SU-DHL-6 (cell line): ENCODE measurements around the gene CASK.
"Not testable (repeated sequence)": the region's sequence is repeated elsewhere in the genome, so short reads cannot be mapped to it uniquely, and the experiment has no call there.

Experiments used
- H2AFZ ChIP-seq: fragments of 200-600 bp; sonication (generic); 2 replicates; pipeline ENCODE4 v1.6.1; 2014; ENCODE audit warnings: low read depth, mild to moderate bottlenecking, moderate library complexity, mixed read lengths, antibody characterized with exemption, low read length; ENCODE audit not compliant: severe bottlenecking
- H3F3A ChIP-seq: fragments of 200-600 bp; shearing (Covaris generic); 2 replicates; pipeline ENCODE4 v1.6.0; 2016; ENCODE audit warnings: antibody characterized with exemption, mild to moderate bottlenecking; ENCODE audit not compliant: insufficient read depth
- H3K27ac ChIP-seq: fragments of 200-600 bp; sonication (generic); 2 replicates; pipeline ENCODE4 v1.5.1; 2016; ENCODE audit warnings: low read depth, mild to moderate bottlenecking, low read length, moderate library complexity, mixed read lengths
- H3K27me3 ChIP-seq: fragments of 200-600 bp; sonication (generic), shearing (Covaris generic); 2 replicates; pipeline ENCODE4 v1.6.0; 2014; ENCODE audit warnings: mild to moderate bottlenecking, low read length
- H3K36me3 ChIP-seq: fragments of 200-600 bp; sonication (generic); 2 replicates; pipeline ENCODE4 v1.6.1; 2014; ENCODE audit warnings: mild to moderate bottlenecking, low read length, mixed read lengths
- H3K4me2 ChIP-seq: fragments of 300-600, 200-600 bp; shearing (Covaris generic), sonication (generic); 2 replicates; pipeline ENCODE4 v1.6.0; 2014; ENCODE audit warnings: low read length, low read depth, mild to moderate bottlenecking; ENCODE audit not compliant: poor library complexity, severe bottlenecking
- H3K4me3 ChIP-seq: fragments of 200-600 bp; sonication (generic); 2 replicates; pipeline ENCODE4 v1.5.1; 2014; ENCODE audit warnings: antibody characterized with exemption, low read length, mild to moderate bottlenecking, mixed read lengths; ENCODE audit not compliant: insufficient read depth, poor library complexity, severe bottlenecking
- H3K79me2 ChIP-seq: fragments of 200-600 bp; sonication (generic); 2 replicates; pipeline ENCODE4 v1.6.1; 2014; ENCODE audit warnings: mild to moderate bottlenecking, low read length, moderate library complexity; ENCODE audit not compliant: insufficient read depth
- H3K9ac ChIP-seq: fragments of 200-600 bp; sonication (generic); 2 replicates; pipeline ENCODE4 v1.7.0; 2014; ENCODE audit warnings: mild to moderate bottlenecking, low read length
- H3K9me2 ChIP-seq: fragments of 200-600 bp; sonication (generic); replicated peaks from 2 replicates; pipeline ENCODE4 v1.6.1; 2014; ENCODE audit warnings: low read length; ENCODE audit not compliant: insufficient read depth
- H3K9me3 ChIP-seq: fragments of 200-600 bp; sonication (generic); 2 replicates; pipeline ENCODE4 v1.6.1; 2014; ENCODE audit warnings: low read length, mixed read lengths; ENCODE audit not compliant: insufficient read depth
- H4K20me1 ChIP-seq: fragments of 200-600 bp; sonication (generic); 2 replicates; pipeline ENCODE4 v1.6.1; 2014; ENCODE audit warnings: low read depth, mild to moderate bottlenecking, antibody characterized with exemption, low read length, moderate library complexity, mixed read lengths
- EZH2phosphoT487 ChIP-seq: fragments of 200-600 bp; sonication (generic), shearing (Covaris generic); conservative IDR thresholded peaks from 2 replicates; pipeline ENCODE4 v1.6.1; 2018; ENCODE audit warnings: mild to moderate bottlenecking, antibody characterized with exemption, low read length, moderate library complexity, mixed read lengths
- TF ChIP-seq, protein P1 (sequence below): fragments of 200-600 bp; sonication (generic); IDR thresholded peaks from one replicate; pipeline ENCODE4 v1.5.1; 2017; ENCODE audit warnings: antibody characterized with exemption, mild to moderate bottlenecking, low read length, moderate library complexity; ENCODE audit not compliant: insufficient read depth, poor library complexity, severe bottlenecking

Gene CASK

DNA sequence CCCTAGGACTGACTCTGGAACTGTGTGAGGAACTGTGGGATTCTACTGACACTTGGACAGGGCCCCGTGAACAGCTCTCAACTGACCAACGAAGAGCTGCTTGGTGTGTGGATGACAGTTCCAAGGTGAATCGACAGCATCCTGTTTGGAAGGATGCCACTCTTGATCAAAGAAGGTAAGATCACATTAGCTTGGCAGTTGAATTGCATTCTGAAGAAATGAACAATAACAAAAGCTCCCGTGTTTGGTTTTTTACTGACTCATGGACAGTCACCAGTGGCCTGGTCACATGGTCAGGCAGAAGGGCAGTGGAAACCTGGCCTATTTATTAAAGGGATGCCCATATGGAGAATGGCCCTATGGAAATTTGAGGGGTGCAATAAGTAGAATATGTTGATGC lies 267.7 kb downstream of the CASK start:
- H3K79me2 ChIP-seq: no peaks in the 10 kb centered on the region
- peaks cover 5% of the 10 kb centered on the region; the same call in 1 of the 2 replicates for H3K36me3 ChIP-seq
- no peak overlapping the region for H3K4me2 ChIP-seq
- H3K9ac ChIP-seq: no peak overlapping the region
- H2AFZ ChIP-seq: no peak overlapping the region
- no peak overlapping the region for H3K27ac ChIP-seq
- no peaks in the 10 kb centered on the region for H4K20me1 ChIP-seq
- no peaks in the 10 kb centered on the region for H3K9me2 ChIP-seq
- H3K9me3 ChIP-seq: no peaks in the 10 kb centered on the region
- no peaks in the 10 kb centered on the region for H3K27me3 ChIP-seq
- H3F3A ChIP-seq: no peaks in the 10 kb centered on the region
- H3K4me3 ChIP-seq: no peak overlapping the region
- TF ChIP-seq, protein P1, sequence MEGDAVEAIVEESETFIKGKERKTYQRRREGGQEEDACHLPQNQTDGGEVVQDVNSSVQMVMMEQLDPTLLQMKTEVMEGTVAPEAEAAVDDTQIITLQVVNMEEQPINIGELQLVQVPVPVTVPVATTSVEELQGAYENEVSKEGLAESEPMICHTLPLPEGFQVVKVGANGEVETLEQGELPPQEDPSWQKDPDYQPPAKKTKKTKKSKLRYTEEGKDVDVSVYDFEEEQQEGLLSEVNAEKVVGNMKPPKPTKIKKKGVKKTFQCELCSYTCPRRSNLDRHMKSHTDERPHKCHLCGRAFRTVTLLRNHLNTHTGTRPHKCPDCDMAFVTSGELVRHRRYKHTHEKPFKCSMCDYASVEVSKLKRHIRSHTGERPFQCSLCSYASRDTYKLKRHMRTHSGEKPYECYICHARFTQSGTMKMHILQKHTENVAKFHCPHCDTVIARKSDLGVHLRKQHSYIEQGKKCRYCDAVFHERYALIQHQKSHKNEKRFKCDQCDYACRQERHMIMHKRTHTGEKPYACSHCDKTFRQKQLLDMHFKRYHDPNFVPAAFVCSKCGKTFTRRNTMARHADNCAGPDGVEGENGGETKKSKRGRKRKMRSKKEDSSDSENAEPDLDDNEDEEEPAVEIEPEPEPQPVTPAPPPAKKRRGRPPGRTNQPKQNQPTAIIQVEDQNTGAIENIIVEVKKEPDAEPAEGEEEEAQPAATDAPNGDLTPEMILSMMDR: no peak
- no peak for TF ChIP-seq EZH2phosphoT487

DNA sequence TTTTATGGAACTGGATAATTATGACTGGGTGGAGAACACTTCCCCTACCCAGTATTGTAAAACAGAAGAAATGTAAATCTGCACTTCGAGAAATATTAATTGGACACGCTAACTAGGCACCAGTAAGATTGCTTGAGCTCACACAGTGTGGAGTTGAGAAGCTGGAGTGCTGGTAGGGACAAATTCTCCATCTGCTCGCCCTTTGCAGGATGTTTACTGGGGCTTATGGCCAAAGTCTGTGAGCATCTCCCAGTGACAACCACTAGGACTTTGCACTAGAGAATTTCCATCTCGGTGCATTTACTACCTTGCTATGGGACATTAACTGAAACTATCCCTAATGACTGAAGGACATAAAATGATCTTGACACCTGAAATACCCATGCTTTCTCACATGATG lies 268.3 kb downstream of the CASK start:
- Histone ChIP-seq H3K27ac (no peak overlapping the region), H2AFZ (no peak overlapping the region), H3K4me3 (no peak overlapping the region), H3F3A (no peaks in the 10 kb centered on the region), H4K20me1 (no peaks in the 10 kb centered on the region), H3K36me3 (peaks cover 5% of the 10 kb centered on the region; the same call in 1 of the 2 replicates), H3K9me3 (no peaks in the 10 kb centered on the region), H3K4me2 (no peak overlapping the region), H3K79me2 (no peaks in the 10 kb centered on the region), H3K27me3 (no peaks in the 10 kb centered on the region), H3K9ac (no peak overlapping the region), H3K9me2 (no peaks in the 10 kb centered on the region)
- TF ChIP-seq, protein P1: no peak
- TF ChIP-seq EZH2phosphoT487: no peak

- TF ChIP-seq EZH2phosphoT487: no peak
- TF ChIP-seq, protein P1: no peak
- no peaks in the 10 kb centered on the region for H3K27me3 ChIP-seq
Measured at GRCh38 chrX:41653125-41653524, 270.2 kb downstream of the CASK start.

GRCh38 chrX:41646201-41646600 lies 277.2 kb downstream of the CASK start:
- H3K9me3 ChIP-seq, H3F3A ChIP-seq, H4K20me1 ChIP-seq, H3K27ac ChIP-seq, H2AFZ ChIP-seq, H3K4me2 ChIP-seq, H3K79me2 ChIP-seq, H3K36me3 ChIP-seq, H3K9me2 ChIP-seq, H3K27me3 ChIP-seq, H3K4me3 ChIP-seq, H3K9ac ChIP-seq: not testable (repeated sequence)

More at GRCh38 chrX:41653125-41653524, 270.2 kb downstream of the CASK start:
- no peaks in the 10 kb centered on the region for H3K9me3 ChIP-seq
- no peaks in the 10 kb centered on the region for H4K20me1 ChIP-seq
- peaks cover 5% of the 10 kb centered on the region; the same call in 1 of the 2 replicates for H3K36me3 ChIP-seq
- no peaks in the 10 kb centered on the region for H3F3A ChIP-seq
- H3K9ac ChIP-seq: no peak overlapping the region
- no peak overlapping the region for H3K4me2 ChIP-seq
- no peak overlapping the region for H3K4me3 ChIP-seq
- no peak overlapping the region for H2AFZ ChIP-seq
- no peak overlapping the region for H3K27ac ChIP-seq
- no peaks in the 10 kb centered on the region for H3K79me2 ChIP-seq
- H3K9me2 ChIP-seq: no peaks in the 10 kb centered on the region
